ENCODE measurements around the gene EFHC2. TPM values are rescaled to one million over a fixed set of nuclear protein-coding genes. Genes with fewer than 3 reads are reported as not detected.
A peak's percentile ranks its signal among the peaks of the same experiment; 100 is the strongest.

Gene EFHC2
- total and polyA plus RNA-seq, 2 of the 8 experiments (the other 6 are each of a cell fraction or from before 2014, with no cell fraction given) = 1.8 to 3.4 TPM

GRCh38 chrX:44244008-44244407 is 99.5 kb downstream of the EFHC2 start (continued):
- TF ChIP-seq, protein P1, sequence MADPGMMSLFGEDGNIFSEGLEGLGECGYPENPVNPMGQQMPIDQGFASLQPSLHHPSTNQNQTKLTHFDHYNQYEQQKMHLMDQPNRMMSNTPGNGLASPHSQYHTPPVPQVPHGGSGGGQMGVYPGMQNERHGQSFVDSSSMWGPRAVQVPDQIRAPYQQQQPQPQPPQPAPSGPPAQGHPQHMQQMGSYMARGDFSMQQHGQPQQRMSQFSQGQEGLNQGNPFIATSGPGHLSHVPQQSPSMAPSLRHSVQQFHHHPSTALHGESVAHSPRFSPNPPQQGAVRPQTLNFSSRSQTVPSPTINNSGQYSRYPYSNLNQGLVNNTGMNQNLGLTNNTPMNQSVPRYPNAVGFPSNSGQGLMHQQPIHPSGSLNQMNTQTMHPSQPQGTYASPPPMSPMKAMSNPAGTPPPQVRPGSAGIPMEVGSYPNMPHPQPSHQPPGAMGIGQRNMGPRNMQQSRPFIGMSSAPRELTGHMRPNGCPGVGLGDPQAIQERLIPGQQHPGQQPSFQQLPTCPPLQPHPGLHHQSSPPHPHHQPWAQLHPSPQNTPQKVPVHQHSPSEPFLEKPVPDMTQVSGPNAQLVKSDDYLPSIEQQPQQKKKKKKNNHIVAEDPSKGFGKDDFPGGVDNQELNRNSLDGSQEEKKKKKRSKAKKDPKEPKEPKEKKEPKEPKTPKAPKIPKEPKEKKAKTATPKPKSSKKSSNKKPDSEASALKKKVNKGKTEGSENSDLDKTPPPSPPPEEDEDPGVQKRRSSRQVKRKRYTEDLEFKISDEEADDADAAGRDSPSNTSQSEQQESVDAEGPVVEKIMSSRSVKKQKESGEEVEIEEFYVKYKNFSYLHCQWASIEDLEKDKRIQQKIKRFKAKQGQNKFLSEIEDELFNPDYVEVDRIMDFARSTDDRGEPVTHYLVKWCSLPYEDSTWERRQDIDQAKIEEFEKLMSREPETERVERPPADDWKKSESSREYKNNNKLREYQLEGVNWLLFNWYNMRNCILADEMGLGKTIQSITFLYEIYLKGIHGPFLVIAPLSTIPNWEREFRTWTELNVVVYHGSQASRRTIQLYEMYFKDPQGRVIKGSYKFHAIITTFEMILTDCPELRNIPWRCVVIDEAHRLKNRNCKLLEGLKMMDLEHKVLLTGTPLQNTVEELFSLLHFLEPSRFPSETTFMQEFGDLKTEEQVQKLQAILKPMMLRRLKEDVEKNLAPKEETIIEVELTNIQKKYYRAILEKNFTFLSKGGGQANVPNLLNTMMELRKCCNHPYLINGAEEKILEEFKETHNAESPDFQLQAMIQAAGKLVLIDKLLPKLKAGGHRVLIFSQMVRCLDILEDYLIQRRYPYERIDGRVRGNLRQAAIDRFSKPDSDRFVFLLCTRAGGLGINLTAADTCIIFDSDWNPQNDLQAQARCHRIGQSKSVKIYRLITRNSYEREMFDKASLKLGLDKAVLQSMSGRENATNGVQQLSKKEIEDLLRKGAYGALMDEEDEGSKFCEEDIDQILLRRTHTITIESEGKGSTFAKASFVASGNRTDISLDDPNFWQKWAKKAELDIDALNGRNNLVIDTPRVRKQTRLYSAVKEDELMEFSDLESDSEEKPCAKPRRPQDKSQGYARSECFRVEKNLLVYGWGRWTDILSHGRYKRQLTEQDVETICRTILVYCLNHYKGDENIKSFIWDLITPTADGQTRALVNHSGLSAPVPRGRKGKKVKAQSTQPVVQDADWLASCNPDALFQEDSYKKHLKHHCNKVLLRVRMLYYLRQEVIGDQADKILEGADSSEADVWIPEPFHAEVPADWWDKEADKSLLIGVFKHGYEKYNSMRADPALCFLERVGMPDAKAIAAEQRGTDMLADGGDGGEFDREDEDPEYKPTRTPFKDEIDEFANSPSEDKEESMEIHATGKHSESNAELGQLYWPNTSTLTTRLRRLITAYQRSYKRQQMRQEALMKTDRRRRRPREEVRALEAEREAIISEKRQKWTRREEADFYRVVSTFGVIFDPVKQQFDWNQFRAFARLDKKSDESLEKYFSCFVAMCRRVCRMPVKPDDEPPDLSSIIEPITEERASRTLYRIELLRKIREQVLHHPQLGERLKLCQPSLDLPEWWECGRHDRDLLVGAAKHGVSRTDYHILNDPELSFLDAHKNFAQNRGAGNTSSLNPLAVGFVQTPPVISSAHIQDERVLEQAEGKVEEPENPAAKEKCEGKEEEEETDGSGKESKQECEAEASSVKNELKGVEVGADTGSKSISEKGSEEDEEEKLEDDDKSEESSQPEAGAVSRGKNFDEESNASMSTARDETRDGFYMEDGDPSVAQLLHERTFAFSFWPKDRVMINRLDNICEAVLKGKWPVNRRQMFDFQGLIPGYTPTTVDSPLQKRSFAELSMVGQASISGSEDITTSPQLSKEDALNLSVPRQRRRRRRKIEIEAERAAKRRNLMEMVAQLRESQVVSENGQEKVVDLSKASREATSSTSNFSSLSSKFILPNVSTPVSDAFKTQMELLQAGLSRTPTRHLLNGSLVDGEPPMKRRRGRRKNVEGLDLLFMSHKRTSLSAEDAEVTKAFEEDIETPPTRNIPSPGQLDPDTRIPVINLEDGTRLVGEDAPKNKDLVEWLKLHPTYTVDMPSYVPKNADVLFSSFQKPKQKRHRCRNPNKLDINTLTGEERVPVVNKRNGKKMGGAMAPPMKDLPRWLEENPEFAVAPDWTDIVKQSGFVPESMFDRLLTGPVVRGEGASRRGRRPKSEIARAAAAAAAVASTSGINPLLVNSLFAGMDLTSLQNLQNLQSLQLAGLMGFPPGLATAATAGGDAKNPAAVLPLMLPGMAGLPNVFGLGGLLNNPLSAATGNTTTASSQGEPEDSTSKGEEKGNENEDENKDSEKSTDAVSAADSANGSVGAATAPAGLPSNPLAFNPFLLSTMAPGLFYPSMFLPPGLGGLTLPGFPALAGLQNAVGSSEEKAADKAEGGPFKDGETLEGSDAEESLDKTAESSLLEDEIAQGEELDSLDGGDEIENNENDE (IDR thresholded peaks at IDR 0.05; ENCODE audit: insufficient replicate concordance, low read length) = no peak
- TF ChIP-seq TAF1 (IDR thresholded peaks at IDR 0.05; ENCODE audit: low read depth, low read length) (no peak), CEBPB (IDR thresholded peaks at IDR 0.05; ENCODE audit: low read depth, low read length) (no peak), CTCF (IDR thresholded peaks at IDR 0.05; ENCODE audit: control extremely low read depth in 1 of 3, insufficient read depth in 1 of 3, low read depth in 1 of 3, low read length in 3 of 3) (peak in 2 of 3 experiments; percentile 13 to 21; a peak in 2 of 4 replicates), SIN3A (conservative IDR thresholded peaks at IDR 0.05 in 1 of 2, IDR thresholded peaks at IDR 0.05 in 1 of 2; ENCODE audit: low read depth in 1 of 2, low read length in 2 of 2) (no peak)
- TF ChIP-seq, protein P2, sequence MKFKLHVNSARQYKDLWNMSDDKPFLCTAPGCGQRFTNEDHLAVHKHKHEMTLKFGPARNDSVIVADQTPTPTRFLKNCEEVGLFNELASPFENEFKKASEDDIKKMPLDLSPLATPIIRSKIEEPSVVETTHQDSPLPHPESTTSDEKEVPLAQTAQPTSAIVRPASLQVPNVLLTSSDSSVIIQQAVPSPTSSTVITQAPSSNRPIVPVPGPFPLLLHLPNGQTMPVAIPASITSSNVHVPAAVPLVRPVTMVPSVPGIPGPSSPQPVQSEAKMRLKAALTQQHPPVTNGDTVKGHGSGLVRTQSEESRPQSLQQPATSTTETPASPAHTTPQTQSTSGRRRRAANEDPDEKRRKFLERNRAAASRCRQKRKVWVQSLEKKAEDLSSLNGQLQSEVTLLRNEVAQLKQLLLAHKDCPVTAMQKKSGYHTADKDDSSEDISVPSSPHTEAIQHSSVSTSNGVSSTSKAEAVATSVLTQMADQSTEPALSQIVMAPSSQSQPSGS (IDR thresholded peaks at IDR 0.05; ENCODE audit: low read length) = no peak
